C4-2B (cell line): ENCODE results near the gene CMPK2.
A peak's percentile ranks its signal among the peaks of the same experiment; 100 is the strongest.

Source experiments
- H3K27ac ChIP-seq: fragments of 450-650 bp; 2 replicates; pipeline ENCODE4 v1.5.1; 2017
- ZFX ChIP-seq: fragments of 450-650 bp; IDR thresholded peaks from 2 replicates; pipeline ENCODE4 v1.6.1; 2017
- TF ChIP-seq, protein P1 (sequence below): fragments of 450-650 bp; conservative IDR thresholded peaks from 2 replicates; pipeline ENCODE4 v1.5.1; 2017; ENCODE audit warnings: mild to moderate bottlenecking

CMPK2 gene

DNA sequence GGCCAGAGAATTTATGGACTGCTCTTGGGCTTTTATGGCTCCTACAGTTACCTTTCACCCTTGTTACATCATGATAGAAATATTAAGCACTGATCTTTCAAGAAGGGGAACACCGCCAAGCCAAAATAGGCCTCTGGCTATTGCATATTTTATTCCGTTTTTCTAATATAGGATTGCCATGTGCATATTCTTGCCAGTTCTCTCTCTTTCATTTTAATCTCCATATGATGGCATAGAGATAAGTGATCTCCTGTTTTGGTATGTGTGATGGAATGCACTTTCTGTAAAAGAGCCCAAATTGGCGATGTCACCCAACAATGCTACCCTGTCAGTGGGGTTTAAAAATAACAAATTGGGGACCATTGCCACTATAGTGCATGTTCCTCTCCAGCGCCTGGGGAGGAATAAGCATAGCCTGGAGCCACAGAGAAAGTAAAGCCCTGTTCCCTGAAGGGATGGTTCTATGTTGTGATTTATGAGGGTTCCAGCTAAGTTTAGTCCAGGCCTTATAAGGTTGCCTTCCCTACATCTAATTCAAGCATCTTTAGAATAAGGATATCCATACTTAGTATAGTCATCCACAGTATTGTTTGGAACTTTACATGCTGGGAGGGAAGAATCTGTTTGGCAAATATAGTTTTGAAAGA, 26.9 kb downstream of the CMPK2 start:
- TF ChIP-seq, protein P1, sequence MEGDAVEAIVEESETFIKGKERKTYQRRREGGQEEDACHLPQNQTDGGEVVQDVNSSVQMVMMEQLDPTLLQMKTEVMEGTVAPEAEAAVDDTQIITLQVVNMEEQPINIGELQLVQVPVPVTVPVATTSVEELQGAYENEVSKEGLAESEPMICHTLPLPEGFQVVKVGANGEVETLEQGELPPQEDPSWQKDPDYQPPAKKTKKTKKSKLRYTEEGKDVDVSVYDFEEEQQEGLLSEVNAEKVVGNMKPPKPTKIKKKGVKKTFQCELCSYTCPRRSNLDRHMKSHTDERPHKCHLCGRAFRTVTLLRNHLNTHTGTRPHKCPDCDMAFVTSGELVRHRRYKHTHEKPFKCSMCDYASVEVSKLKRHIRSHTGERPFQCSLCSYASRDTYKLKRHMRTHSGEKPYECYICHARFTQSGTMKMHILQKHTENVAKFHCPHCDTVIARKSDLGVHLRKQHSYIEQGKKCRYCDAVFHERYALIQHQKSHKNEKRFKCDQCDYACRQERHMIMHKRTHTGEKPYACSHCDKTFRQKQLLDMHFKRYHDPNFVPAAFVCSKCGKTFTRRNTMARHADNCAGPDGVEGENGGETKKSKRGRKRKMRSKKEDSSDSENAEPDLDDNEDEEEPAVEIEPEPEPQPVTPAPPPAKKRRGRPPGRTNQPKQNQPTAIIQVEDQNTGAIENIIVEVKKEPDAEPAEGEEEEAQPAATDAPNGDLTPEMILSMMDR: no peak
- TF ChIP-seq ZFX: no peak
- no peak overlapping the region for H3K27ac ChIP-seq

DNA sequence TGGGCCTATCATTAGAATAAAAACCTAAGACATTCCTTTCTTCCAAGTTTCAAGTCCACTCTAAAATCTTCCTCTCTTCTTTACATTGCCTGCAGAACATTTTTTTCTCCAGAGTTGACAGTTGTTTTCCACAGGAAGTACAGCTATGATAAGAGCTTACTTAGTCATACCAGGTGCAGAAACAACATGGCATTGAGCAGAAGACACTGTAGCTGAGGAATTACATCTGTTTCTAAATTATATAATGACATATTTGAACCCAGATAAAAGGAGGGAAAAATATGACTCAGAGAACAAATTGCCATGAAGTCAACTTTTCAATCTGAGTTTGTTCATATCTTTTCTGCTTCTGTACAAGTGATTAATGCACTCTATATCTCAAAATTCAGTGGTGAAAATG, 30.2 kb downstream of the CMPK2 start:
- no peak overlapping the region for H3K27ac ChIP-seq
- no peak for TF ChIP-seq ZFX
- TF ChIP-seq, protein P1: no peak

DNA sequence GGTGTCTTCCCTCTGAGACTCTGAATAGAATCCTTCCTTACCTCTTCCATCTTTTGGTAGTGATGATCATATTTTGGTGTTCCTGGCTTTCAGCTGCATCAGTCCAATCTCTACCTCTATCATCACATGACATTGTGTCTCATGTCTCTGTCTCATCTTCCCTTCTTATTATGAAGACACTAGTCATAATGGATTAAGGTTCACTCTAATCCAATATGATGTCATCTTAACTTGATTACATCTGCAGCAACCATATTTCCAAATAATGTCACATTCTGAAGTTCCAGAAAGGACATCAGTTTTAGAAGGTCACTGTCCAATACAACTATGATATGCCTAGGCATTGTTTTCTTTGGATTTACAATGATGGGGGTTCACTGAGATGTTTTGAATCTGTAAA, 31.5 kb downstream of the CMPK2 start:
- TF ChIP-seq ZFX: no peak
- TF ChIP-seq, protein P1: no peak
- no peak overlapping the region for H3K27ac ChIP-seq

DNA sequence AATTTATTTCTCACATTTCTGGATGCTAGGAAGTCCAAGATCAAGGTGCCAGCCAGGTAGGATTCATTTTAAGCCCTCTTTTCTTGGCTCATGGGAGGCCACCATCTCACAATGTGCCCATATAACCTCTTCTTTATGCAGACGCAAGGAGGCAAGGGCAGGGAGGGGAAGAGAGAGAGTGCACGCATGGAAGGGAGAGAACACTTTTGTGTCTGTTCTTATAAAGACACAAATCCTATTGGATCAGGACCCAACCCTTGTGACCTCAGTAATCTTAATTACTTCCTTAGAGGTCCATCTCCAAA, 32.5 kb downstream of the CMPK2 start:
- no peak for TF ChIP-seq ZFX
- TF ChIP-seq, protein P1: no peak
- H3K27ac ChIP-seq: no peak overlapping the region

DNA sequence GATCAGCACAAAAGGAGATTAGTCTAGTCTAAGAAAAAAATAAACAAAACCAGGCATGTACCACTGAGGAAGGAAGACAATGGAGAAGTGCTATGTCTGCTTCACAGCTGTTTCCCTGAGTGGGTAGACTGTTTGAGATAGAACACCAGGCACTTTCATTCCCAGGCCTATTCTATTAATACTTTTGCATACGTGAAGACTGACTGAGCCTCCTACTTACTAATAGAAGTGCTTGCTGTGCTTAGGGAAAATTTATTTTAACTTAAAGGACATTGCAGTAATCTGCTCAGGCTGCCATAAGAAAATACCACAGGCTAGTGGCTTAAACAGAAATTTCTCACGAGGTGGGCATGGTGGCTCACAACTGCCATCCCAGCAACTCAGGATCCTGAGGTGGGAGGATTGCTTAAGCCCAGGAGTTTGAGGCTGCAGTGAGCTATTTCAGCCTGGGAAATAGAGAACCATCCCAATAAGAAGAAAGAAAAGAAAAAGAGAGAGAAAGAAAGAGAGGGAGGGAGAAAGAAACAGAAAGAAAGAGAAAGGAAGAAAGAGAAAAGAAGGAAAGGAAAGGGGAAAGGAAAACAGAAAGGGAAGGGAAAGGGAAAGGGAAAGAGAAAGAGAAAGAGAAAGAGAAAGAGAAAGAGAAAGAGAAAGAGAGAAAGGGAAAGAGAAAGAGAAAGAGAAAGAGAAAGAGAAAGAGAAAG, 33.0 kb downstream of the CMPK2 start:
- no peak overlapping the region for H3K27ac ChIP-seq
- no peak for TF ChIP-seq ZFX
- TF ChIP-seq, protein P1: no peak

DNA sequence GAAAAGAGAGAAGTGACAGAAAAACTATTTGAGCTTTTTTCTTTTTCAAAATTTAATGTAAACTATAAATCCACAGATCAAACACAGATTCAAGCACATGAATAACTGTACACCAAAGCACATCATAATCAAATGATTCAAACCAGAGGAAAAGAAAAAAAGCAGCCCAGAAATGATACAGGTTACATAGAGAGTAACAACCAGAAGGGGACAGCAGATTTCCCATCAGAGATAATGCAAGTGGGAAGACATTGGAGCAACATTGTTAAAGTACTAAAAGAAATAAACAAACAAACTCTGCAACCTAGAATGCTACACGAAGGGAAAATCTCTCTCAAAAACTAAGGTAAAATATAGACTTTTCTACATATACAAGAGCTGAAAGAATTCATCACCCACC, 34.5 kb downstream of the CMPK2 start:
- H3K27ac ChIP-seq: no peak overlapping the region
- no peak for TF ChIP-seq ZFX
- TF ChIP-seq, protein P1: no peak

DNA sequence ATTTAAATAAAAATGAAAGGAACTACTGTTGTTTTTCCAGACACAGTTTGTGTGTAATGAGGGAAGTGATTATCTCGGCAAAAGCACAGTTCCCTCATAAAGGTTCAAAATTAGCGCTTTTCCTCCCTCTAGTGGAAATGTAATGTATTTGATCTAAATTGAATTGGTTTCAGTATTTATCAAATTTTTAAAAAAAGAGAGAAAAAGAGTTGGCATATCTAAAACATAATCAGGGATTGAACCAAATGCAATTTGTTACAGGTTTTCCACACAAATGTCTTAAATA, 37.5 kb downstream of the CMPK2 start:
- no peak overlapping the region for H3K27ac ChIP-seq
- TF ChIP-seq ZFX: no peak
- TF ChIP-seq, protein P1: peak; percentile 68
